NK-92 treated with Interleukin-12 subunit alpha and Interleukin-12 subunit beta, amount 100 ng/mL, for 24 hours (cell line): ENCODE measurements around the gene PRR14.

ENCODE experiments used
- DNase-seq: peaks from one replicate; lab custom pipeline; 2025; lab: John Stamatoyannopoulos, UW

PRR14 gene

GRCh38 chr16:30650369-30651123 is at the start of gene PRR14:
Gene PRR14, plus strand, starts transcription at chr16:30650960. Its CDS starts 686 bp downstream, at chr16:30651646.
- DNase-seq: peak; percentile 98

- no peak for DNase-seq
Measured at GRCh38 chr16:30601966-30602365, 48.8 kb upstream of the PRR14 start.

- DNase-seq: no peak
Measured at GRCh38 chr16:30602616-30603277, 48.0 kb upstream of the PRR14 start.

- DNase-seq: no peak
Measured at GRCh38 chr16:30603945-30604315, 46.8 kb upstream of the PRR14 start.

GRCh38 chr16:30604316-30604947 is 46.3 kb upstream of the PRR14 start:
- DNase-seq: no peak

- no peak for DNase-seq
Measured at GRCh38 chr16:30605158-30605557, 45.6 kb upstream of the PRR14 start.

- no peak for DNase-seq
Measured at GRCh38 chr16:30606004-30606403, 44.8 kb upstream of the PRR14 start.

- DNase-seq: no peak
Measured at GRCh38 chr16:30609002-30609925, 41.5 kb upstream of the PRR14 start.

GRCh38 chr16:30609926-30610839 is 40.6 kb upstream of the PRR14 start, which contains the start of gene ZNF689:
Gene ZNF689, minus strand, starts transcription at chr16:30610389. Its CDS starts 348 bp downstream, at chr16:30610041.
- DNase-seq: peak; percentile 84

- peak; percentile 62 for DNase-seq
Measured at GRCh38 chr16:30615358-30616091, 35.2 kb upstream of the PRR14 start.

GRCh38 chr16:30619202-30619601 is 31.6 kb upstream of the PRR14 start:
- DNase-seq: no peak

GRCh38 chr16:30619638-30620037 is 31.1 kb upstream of the PRR14 start:
- DNase-seq: no peak

GRCh38 chr16:30620169-30620568 is 30.6 kb upstream of the PRR14 start:
- DNase-seq: no peak

- DNase-seq: no peak
Measured at GRCh38 chr16:30621765-30622164, 29.0 kb upstream of the PRR14 start.

- no peak for DNase-seq
Measured at GRCh38 chr16:30622455-30623032, 28.2 kb upstream of the PRR14 start.

- no peak for DNase-seq
Measured at GRCh38 chr16:30623536-30624283, 27.1 kb upstream of the PRR14 start.

- DNase-seq: no peak
Measured at GRCh38 chr16:30626236-30626635, 24.5 kb upstream of the PRR14 start.

- peak; percentile 68 for DNase-seq
Measured at GRCh38 chr16:30628628-30629540, 21.9 kb upstream of the PRR14 start.
